Spleen (tissue), 11 donors: ENCODE results near the gene ODAD4. TPM values are rescaled to one million over a fixed set of nuclear protein-coding genes. Genes with fewer than 3 reads are reported as not detected.

ENCODE experiments used
- DNase-seq: peaks from one replicate; pipeline ENCODE4 v3.0.0-alpha.2; 2020
- H3K27ac ChIP-seq, 8 donors: fragments of 200-600 bp; sonication (generic) in 7 of 8; 1 replicate in 4 of 8; 2 replicates in 4 of 8; pipeline versions ENCODE4 v1.5.0 to v1.8.0; 2016 to 2021; ENCODE audit warnings: inconsistent platforms in 4 of 8, mild to moderate bottlenecking in 4 of 8, moderate library complexity in 1 of 8
- H3K27me3 ChIP-seq, 7 donors: fragments of 200-600 bp; sonication (generic) in 6 of 7; replicated peaks in 1 of 7; 1 replicate in 4 of 7; 2 replicates in 3 of 7; pipeline versions ENCODE4 v1.5.0 to v1.8.0; 2016 to 2021; ENCODE audit warnings: inconsistent platforms in 3 of 7, mild to moderate bottlenecking in 1 of 7
- H3K36me3 ChIP-seq, 6 donors: fragments of 200-600 bp; sonication (generic) in 5 of 6; 1 replicate in 4 of 6; 2 replicates in 2 of 6; pipeline versions ENCODE4 v1.5.0 to v1.8.0; 2016 to 2021; ENCODE audit warnings: inconsistent platforms in 2 of 6
- H3K4me1 ChIP-seq, 6 donors: fragments of 200-600 bp; sonication (generic) in 5 of 6; 1 replicate in 3 of 6; 2 replicates in 3 of 6; pipeline versions ENCODE4 v1.5.0 to v1.8.0; 2016 to 2021; ENCODE audit warnings: inconsistent platforms in 3 of 6
- H3K4me3 ChIP-seq, 8 donors: fragments of 200-600 bp; sonication (generic) in 7 of 8; 1 replicate in 4 of 8; 2 replicates in 4 of 8; pipeline versions ENCODE4 v1.5.0 to v1.8.0; 2016 to 2021; ENCODE audit warnings: inconsistent platforms in 4 of 8, mild to moderate bottlenecking in 4 of 8, moderate library complexity in 2 of 8
- H3K9me3 ChIP-seq, 8 donors: fragments of 200-600 bp; sonication (generic) in 7 of 8; 1 replicate in 4 of 8; 2 replicates in 4 of 8; pipeline versions ENCODE4 v1.5.0 to v1.8.0; 2016 to 2021; ENCODE audit warnings: inconsistent platforms in 4 of 8
- POLR2A ChIP-seq, 3 donors: fragments of 450-650 bp; IDR thresholded peaks; one replicate each; pipeline ENCODE4 v1.5.1; 2017; ENCODE audit warnings: antibody characterized with exemption in 3 of 3, mild to moderate bottlenecking in 1 of 3
- POLR2AphosphoS5 ChIP-seq, 3 donors: sonication (generic); formaldehyde crosslinking; IDR thresholded peaks; one replicate each; pipeline ENCODE4 v1.5.1; 2017; ENCODE audit warnings: antibody characterized with exemption in 3 of 3
- WGBS, 5 donors: extraction: QIAGEN DNeasy Blood & Tissue Kit in 3 of 5; methylation state at CpG; one replicate each; pipeline versions ENCODE4 v1.1.5 to v1.1.7; 2013 to 2018; 5-methylcytosine and 5-hydroxymethylcytosine counted together
- intact Hi-C: fragments of 100-400 bp; cut with DNase I; formaldehyde crosslinking; loops from one replicate; pipeline ENCODE4 v1.15.0; 2023; ENCODE audit warnings: low total_unique reads
- polyA plus RNA-seq, 3 donors: library from polyadenylated mRNA; stranded (reverse); fragments of 200-250 nt; gene quantifications; one replicate each; pipeline ENCODE4 v1.2.1, GENCODE V29; 2013
- total RNA-seq, 7 donors: library from RNA; depleted of rRNA in 3 of 7; stranded (reverse); fragments of >200 nt in 3 of 7; fragmentation: NEBNext Ultra II Directional in 4 of 7; extraction: Animal tissue kit (Norgen Biotek cat#: 25700) in 4 of 7; gene quantifications; one replicate each; pipeline versions ENCODE4 v1.1.0 to v1.2.1, GENCODE V29; 2016 to 2021
- TF ChIP-seq, protein P1 (sequence below), 11 experiments: fragments of 200-600 bp in 7 of 11; fragments of 450-650 bp in 4 of 11; sonication (generic) in 4 of 11; IDR thresholded peaks in 8 of 11; conservative IDR thresholded peaks in 3 of 11; 1 replicate in 7 of 11; 2 replicates in 4 of 11; pipeline versions ENCODE4 v1.4.0 to v1.8.0; 2016 to 2021; ENCODE audit warnings: antibody characterized with exemption in 11 of 11, inconsistent platforms in 4 of 11, mild to moderate bottlenecking in 1 of 11
- donor health status: healthy with polysubstance abuse.
- donor health status: DM: no; HTN: no; CAD: no; lungs with moderate emphysema.
- donor health status: DM: no; HTN: no; CAD: no.
- donor health status: Bipolar disorder and iron deficiency.
- donor health status: healthy.
- donor health status: DM: no; HTN: no; CAD: no.
- donor health status: DM: yes; HTN: yes; CAD: no.

The ODAD4 gene
- total and polyA plus RNA-seq, 10 donors = 0.20 to 1.0 (median 0.33) TPM; not detected in 4

DNA sequence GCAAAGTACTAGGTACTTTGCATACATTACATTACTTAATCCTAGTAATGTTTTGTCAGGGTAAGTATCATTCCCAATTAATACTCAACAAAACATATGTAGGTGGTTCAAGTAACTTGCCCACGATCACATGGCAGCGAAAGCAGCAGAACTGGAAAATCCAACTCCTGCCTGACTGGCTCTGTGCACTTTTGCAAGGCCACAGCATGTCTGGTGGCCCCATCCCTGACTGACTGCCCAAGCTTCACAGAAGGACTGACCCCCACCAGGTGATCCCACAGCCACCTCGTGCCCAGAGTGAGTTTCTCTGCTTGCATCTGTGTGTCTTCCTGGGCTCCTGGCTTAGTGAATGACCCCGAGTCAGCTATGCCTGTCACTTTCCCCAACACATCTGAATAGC lies 47.6 kb downstream of the ODAD4 start:
- TF ChIP-seq POLR2AphosphoS5 (IDR thresholded peaks at IDR 0.05) (no peak), POLR2A (IDR thresholded peaks at IDR 0.05) (no peak)
- TF ChIP-seq, protein P1, sequence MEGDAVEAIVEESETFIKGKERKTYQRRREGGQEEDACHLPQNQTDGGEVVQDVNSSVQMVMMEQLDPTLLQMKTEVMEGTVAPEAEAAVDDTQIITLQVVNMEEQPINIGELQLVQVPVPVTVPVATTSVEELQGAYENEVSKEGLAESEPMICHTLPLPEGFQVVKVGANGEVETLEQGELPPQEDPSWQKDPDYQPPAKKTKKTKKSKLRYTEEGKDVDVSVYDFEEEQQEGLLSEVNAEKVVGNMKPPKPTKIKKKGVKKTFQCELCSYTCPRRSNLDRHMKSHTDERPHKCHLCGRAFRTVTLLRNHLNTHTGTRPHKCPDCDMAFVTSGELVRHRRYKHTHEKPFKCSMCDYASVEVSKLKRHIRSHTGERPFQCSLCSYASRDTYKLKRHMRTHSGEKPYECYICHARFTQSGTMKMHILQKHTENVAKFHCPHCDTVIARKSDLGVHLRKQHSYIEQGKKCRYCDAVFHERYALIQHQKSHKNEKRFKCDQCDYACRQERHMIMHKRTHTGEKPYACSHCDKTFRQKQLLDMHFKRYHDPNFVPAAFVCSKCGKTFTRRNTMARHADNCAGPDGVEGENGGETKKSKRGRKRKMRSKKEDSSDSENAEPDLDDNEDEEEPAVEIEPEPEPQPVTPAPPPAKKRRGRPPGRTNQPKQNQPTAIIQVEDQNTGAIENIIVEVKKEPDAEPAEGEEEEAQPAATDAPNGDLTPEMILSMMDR (IDR thresholded peaks at IDR 0.05 in 8 of 11, conservative IDR thresholded peaks at IDR 0.05 in 3 of 11) = no peak
- Histone ChIP-seq H3K36me3 (peaks cover 3 to 100% (median 98%) of the 10 kb centered on the region in 6 donors), H3K27ac (peak overlapping the region in 1 of 8 donors; percentile 38), H3K9me3 (no peaks in the 10 kb centered on the region), H3K4me1 (peaks cover 0 to 40% (median 9%) of the 10 kb centered on the region in 6 donors), H3K4me3 (no peak overlapping the region), H3K27me3 (no peaks in the 10 kb centered on the region)
- intact Hi-C loops = no loop called here
- 89 to 95% (median 93%) methylated on average over 4 of the region's 4 CpGs for WGBS, 5 donors
- DNase-seq = peak; percentile 33

DNA sequence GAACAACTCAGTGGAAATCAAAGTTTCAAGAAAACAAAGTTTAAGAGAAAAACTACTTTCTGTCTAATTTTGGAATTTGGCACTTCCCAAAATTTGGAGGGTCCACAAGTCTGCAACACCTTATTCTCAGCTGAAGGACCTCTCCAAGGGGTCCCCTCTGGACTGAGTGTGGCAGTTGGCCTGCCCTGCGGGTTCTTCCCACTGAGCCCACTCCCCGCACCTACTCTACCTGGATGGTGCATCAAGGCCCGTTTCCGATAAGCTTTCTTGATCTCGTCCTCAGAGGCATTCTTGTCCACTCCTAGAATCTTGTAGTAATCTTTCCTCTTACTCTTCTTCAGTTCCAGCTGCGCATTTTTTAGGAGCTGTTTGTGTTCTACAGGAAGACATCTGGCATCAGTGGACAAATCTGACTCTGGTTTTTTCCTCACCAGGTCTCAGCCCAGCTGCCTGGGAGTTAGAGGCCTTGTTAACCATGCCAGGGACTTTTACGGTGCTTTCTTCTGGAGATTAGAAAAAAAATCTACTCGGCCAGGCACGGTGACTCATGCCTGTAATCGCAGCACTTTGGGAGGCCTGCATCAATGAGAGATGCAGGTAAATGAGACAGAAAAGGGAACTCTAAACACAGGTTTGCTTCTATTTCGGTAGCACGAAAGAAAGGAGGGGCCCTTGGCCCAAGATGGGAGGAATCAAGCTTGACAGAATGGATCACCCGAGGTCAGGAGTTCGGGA lies 51.8 kb downstream of the ODAD4 start:
- no peak for DNase-seq
- no peaks in the 10 kb centered on the region for H3K9me3 ChIP-seq
- peaks cover 0 to 11% (median 2%) of the 10 kb centered on the region in 6 donors for H3K4me1 ChIP-seq
- H3K27me3 ChIP-seq = no peaks in the 10 kb centered on the region
- intact Hi-C loops = no loop called here
- 90 to 94% (median 92%) methylated on average over 14 of the region's 14 CpGs for WGBS, 5 donors
- TF ChIP-seq POLR2AphosphoS5 (IDR thresholded peaks at IDR 0.05) (no peak), POLR2A (IDR thresholded peaks at IDR 0.05) (no peak)
- TF ChIP-seq, protein P1 (IDR thresholded peaks at IDR 0.05 in 8 of 11, conservative IDR thresholded peaks at IDR 0.05 in 3 of 11) = no peak
- no peak overlapping the region for H3K27ac ChIP-seq
- H3K4me3 ChIP-seq = no peak overlapping the region
- peaks cover 3 to 100% (median 92%) of the 10 kb centered on the region in 6 donors for H3K36me3 ChIP-seq

DNA sequence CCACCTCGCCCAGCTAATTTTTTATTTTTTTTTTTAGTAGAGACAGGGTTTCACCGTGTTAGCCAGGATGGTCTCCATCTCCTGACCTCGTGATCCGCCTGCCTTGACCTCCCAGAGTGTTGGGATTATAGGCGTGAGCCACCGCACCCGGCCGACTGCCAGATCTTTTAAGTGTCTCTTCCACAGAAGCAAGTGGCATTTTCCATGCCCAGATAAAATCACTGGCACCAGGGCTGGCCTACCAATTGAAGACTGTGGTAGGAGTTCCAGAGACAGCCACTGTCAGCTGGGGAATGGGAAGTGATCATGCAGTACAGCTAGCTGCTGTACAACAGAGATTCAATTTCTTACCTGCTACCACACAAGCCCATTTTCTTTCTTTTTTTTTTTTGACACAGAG lies 54.0 kb downstream of the ODAD4 start:
- WGBS, 5 donors = 71 to 89% (median 85%) methylated on average over 8 of the region's 8 CpGs
- H3K27ac ChIP-seq = no peak overlapping the region
- peaks cover 8 to 100% (median 93%) of the 10 kb centered on the region in 6 donors for H3K36me3 ChIP-seq
- no peaks in the 10 kb centered on the region for H3K9me3 ChIP-seq
- peak in 2 of 3 donors; percentile 2 to 36 for TF ChIP-seq POLR2AphosphoS5 (IDR thresholded peaks at IDR 0.05)
- TF ChIP-seq POLR2A (IDR thresholded peaks at IDR 0.05) = no peak
- TF ChIP-seq, protein P1 (IDR thresholded peaks at IDR 0.05 in 8 of 11, conservative IDR thresholded peaks at IDR 0.05 in 3 of 11) = no peak
- H3K4me3 ChIP-seq = no peak overlapping the region
- H3K27me3 ChIP-seq = no peaks in the 10 kb centered on the region
- intact Hi-C loops = no loop called here
- no peak for DNase-seq
- H3K4me1 ChIP-seq = peaks cover 0 to 11% (median 0%) of the 10 kb centered on the region in 6 donors

DNA sequence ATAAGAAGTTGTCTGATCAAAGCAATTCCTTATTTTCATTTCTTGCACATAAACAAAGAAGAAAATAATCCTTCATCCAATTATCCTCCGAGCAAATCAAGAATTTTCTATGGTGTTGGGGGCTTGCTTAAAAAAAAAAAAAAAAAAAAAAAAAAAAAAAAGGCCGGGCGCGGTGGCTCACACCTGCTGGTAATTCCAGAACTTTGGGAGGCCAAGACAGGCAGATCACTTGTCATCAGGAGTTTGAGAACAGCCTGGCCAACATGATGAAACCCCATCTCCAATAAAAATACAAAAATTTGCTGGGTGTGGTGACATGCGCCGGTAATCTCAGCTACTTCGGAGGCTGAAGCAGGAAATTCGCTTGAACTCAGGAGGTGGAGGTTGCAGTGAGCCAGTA lies 55.5 kb downstream of the ODAD4 start:
- DNase-seq = no peak
- Histone ChIP-seq H3K9me3 (no peaks in the 10 kb centered on the region), H3K27me3 (no peaks in the 10 kb centered on the region), H3K36me3 (peaks cover 7 to 100% (median 95%) of the 10 kb centered on the region in 6 donors), H3K27ac (no peak overlapping the region), H3K4me1 (peaks cover 0 to 11% (median 0%) of the 10 kb centered on the region in 6 donors), H3K4me3 (no peak overlapping the region)
- no peak for TF ChIP-seq POLR2A (IDR thresholded peaks at IDR 0.05)
- TF ChIP-seq, protein P1 (IDR thresholded peaks at IDR 0.05 in 8 of 11, conservative IDR thresholded peaks at IDR 0.05 in 3 of 11) = no peak
- no peak for TF ChIP-seq POLR2AphosphoS5 (IDR thresholded peaks at IDR 0.05)
- intact Hi-C loops = no loop called here
- 92 to 98% (median 97%) methylated on average over 8 of the region's 8 CpGs for WGBS, 5 donors
